WTC11 (cell line): ENCODE data around the gene SMOC2. TPM values are rescaled to one million over a fixed set of nuclear protein-coding genes. Genes with fewer than 3 reads are reported as not detected.

Experiments used
- ARID4B ChIP-seq: sonication (generic); formaldehyde crosslinking; IDR thresholded peaks from 2 replicates; pipeline ENCODE4 v1.8.0; 2023; ENCODE audit warnings: missing genetic modification reagents, mild to moderate bottlenecking, borderline replicate concordance
- ERG ChIP-seq: fragments of 250-450 bp; sonication (Bioruptor Pico); IDR thresholded peaks from 2 replicates; pipeline ENCODE4 v1.8.0; 2021; ENCODE audit warnings: mild to moderate bottlenecking
- IRF2 ChIP-seq: sonication (generic); formaldehyde crosslinking; IDR thresholded peaks from 2 replicates; pipeline ENCODE4 v1.8.0; 2022; ENCODE audit warnings: low read depth, missing genetic modification reagents, borderline replicate concordance
- NFYB ChIP-seq: sonication (generic); formaldehyde crosslinking; conservative IDR thresholded peaks from 2 replicates; pipeline ENCODE4 v1.8.0; 2022; ENCODE audit warnings: low read depth, missing genetic modification reagents
- NR1H2 ChIP-seq: sonication (generic); formaldehyde crosslinking; IDR thresholded peaks from 2 replicates; pipeline ENCODE4 v1.9.0; 2021; ENCODE audit warnings: mild to moderate bottlenecking, moderate library complexity, missing genetic modification reagents
- PREB ChIP-seq: sonication (generic); formaldehyde crosslinking; IDR thresholded peaks from 2 replicates; pipeline ENCODE4 v1.8.1; 2022; ENCODE audit warnings: mild to moderate bottlenecking, missing genetic modification reagents, moderate library complexity, borderline replicate concordance
- RELA ChIP-seq: sonication (generic); formaldehyde crosslinking; IDR thresholded peaks from 2 replicates; pipeline ENCODE4 v1.8.1; 2022; ENCODE audit warnings: missing genetic modification reagents, mild to moderate bottlenecking, borderline replicate concordance
- RORB ChIP-seq: fragments of 250-450 bp; sonication (Bioruptor Pico); IDR thresholded peaks from 2 replicates; pipeline ENCODE4 v1.9.0; 2021; ENCODE audit warnings: mild to moderate bottlenecking
- SMAD3 ChIP-seq: sonication (generic); formaldehyde crosslinking; IDR thresholded peaks from 2 replicates; pipeline ENCODE4 v1.8.0; 2022; ENCODE audit warnings: missing genetic modification reagents, mild to moderate bottlenecking, borderline replicate concordance
- ZNF396 ChIP-seq: fragments of 250-450 bp; sonication (Bioruptor Pico); IDR thresholded peaks from 2 replicates; pipeline ENCODE4 v1.8.0; 2021; ENCODE audit warnings: mild to moderate bottlenecking, moderate library complexity, borderline replicate concordance
- ZNF425 ChIP-seq: fragments of 250-450 bp; sonication (Bioruptor Pico); conservative IDR thresholded peaks from 2 replicates; pipeline ENCODE4 v1.9.0; 2021; ENCODE audit warnings: mild to moderate bottlenecking
- ZNF512 ChIP-seq: sonication (generic); formaldehyde crosslinking; IDR thresholded peaks from 2 replicates; pipeline ENCODE4 v1.8.1; 2022; ENCODE audit warnings: missing genetic modification reagents, borderline replicate concordance
- ZSCAN18 ChIP-seq: fragments of 250-450 bp; sonication (Bioruptor Pico); IDR thresholded peaks from 2 replicates; pipeline ENCODE4 v2.1.2; 2022; ENCODE audit warnings: mild to moderate bottlenecking, moderate library complexity
- total RNA-seq: library from RNA; stranded (reverse); gene quantifications from 3 replicates; pipeline ENCODE4 v1.2.3, GENCODE V29; 2021

The SMOC2 gene
- total RNA-seq, 1 experiment from 2014 or later = 3.9 TPM

- TF ChIP-seq ARID4B (no peak), ZNF425 (CRISPR knock-in tag) (no peak), IRF2 (no peak), PREB (no peak), RORB (CRISPR knock-in tag) (no peak), ZNF512 (CRISPR knock-in tag) (no peak), ZSCAN18 (CRISPR knock-in tag) (no peak), NR1H2 (CRISPR knock-in tag) (no peak), RELA (CRISPR knock-in tag) (no peak), ZNF396 (CRISPR knock-in tag) (no peak), SMAD3 (CRISPR knock-in tag) (no peak), ERG (no peak), NFYB (CRISPR knock-in tag) (no peak)
These were observed 57.3 kb downstream of the SMOC2 start (continued) for GRCh38 chr6:168498161-168498843.
